ENCODE data around the gene SMIM12. TPM values are rescaled to one million over a fixed set of nuclear protein-coding genes. Genes with fewer than 3 reads are reported as not detected.

Gene SMIM12
- total and polyA plus RNA-seq, 2 of the 8 experiments (the other 6 are each of a cell fraction or from before 2014, with no cell fraction given): 40.9 to 49.2 TPM

GRCh38 chr1:34899471-34899870 lies 39.9 kb upstream of the SMIM12 start:
- Histone ChIP-seq H4K20me1 (replicated peaks in 1 of 2; ENCODE audit: control insufficient read depth in 1 of 2, insufficient read depth in 2 of 2, low read length in 2 of 2) (no peaks in the 10 kb centered on the region), H3K27me3 (replicated peaks in 1 of 4; ENCODE audit: control insufficient read depth in 3 of 4, extremely low read depth in 1 of 4, insufficient read depth in 3 of 4, low read length in 3 of 4) (no peaks in the 10 kb centered on the region), H3K27ac (ENCODE audit: low read depth, low read length) (no peak overlapping the region), H3K4ac (replicated peaks; ENCODE audit: insufficient read length, low read depth, low read length) (no peak overlapping the region), H4K8ac (ENCODE audit: extremely low read depth, insufficient read depth, low read length) (no peak overlapping the region), H3K56ac (replicated peaks; ENCODE audit: insufficient read length, low read depth, low read length) (no peak overlapping the region), H3K79me2 (ENCODE audit: control insufficient read depth in 1 of 2, insufficient read depth in 2 of 2, low read length in 2 of 2) (no peaks in the 10 kb centered on the region), H2BK20ac (ENCODE audit: low read length) (no peak overlapping the region), H4K5ac (ENCODE audit: insufficient read length, low read depth, low read length) (no peak overlapping the region), H2BK5ac (ENCODE audit: low read depth, low read length) (no peak overlapping the region), H3K4me2 (ENCODE audit: insufficient read depth in 1 of 2, low read depth in 2 of 2, low read length in 2 of 2) (no peak overlapping the region), H3K79me1 (ENCODE audit: low read depth, low read length) (no peaks in the 10 kb centered on the region), H3K23ac (ENCODE audit: insufficient read length) (no peak overlapping the region), H3K4me3 (ENCODE audit: extremely low read depth in 1 of 4, insufficient read depth in 2 of 4, low read depth in 3 of 4, low read length in 4 of 4) (no peak overlapping the region), H3K18ac (ENCODE audit: extremely low read depth, low read length) (no peak overlapping the region), H2AFZ (ENCODE audit: low read length) (no peak overlapping the region), H3K4me1 (replicated peaks in 1 of 4; ENCODE audit: control insufficient read depth in 3 of 4, insufficient read depth in 4 of 4, low read length in 3 of 4) (peaks cover 0 to 3% (median 0%) of the 10 kb centered on the region in 4 experiments; a peak in 1 of 7 replicates), H3K36me3 (ENCODE audit: control insufficient read depth in 2 of 4, insufficient read depth in 4 of 4, low read length in 3 of 4) (no peaks in the 10 kb centered on the region), H4K91ac (replicated peaks; ENCODE audit: insufficient read length, low read length) (no peak overlapping the region), H3K23me2 (ENCODE audit: low read depth, low read length) (no peaks in the 10 kb centered on the region), H3K9ac (replicated peaks in 1 of 4; ENCODE audit: extremely low read depth in 1 of 4, low read depth in 3 of 4, low read length in 3 of 4) (no peak overlapping the region), H2BK120ac (replicated peaks; ENCODE audit: low read depth, low read length) (no peak overlapping the region), H2BK12ac (ENCODE audit: low read depth, low read length) (no peak overlapping the region), H3K14ac (ENCODE audit: insufficient read length) (no peak overlapping the region), H3K9me3 (ENCODE audit: insufficient read depth in 2 of 2, low read depth in 1 of 2, low read length in 1 of 2) (no peaks in the 10 kb centered on the region), H2BK15ac (ENCODE audit: low read length) (no peak overlapping the region), H2AK5ac (ENCODE audit: low read depth, low read length) (no peak overlapping the region)
- FAIRE-seq: no peak
- ChIA-PET POLR2A (ENCODE audit: partially characterized antibody) (interaction anchor here (1.0 to 1.6 kb wide), 2 partner anchors 11 to 14 kb away, joined by 3 to 5 read pairs; no protein-coding TSS in a partner anchor), CTCF (ENCODE audit: partially characterized antibody) (interaction anchor here (0.6 to 2.4 kb wide), 4 partner anchors 33 to 816 kb away, joined by 3 to 6 read pairs (median 3); partner anchors contain the start of gene SMIM12)
- no peak for DNase-seq (ENCODE audit: low read depth in 1 of 2, low spot score in 2 of 2)
- TF ChIP-seq RNF2 (IDR thresholded peaks at IDR 0.05; ENCODE audit: borderline replicate concordance, low read depth, low read length, missing control alignments, poor library complexity, severe bottlenecking) (no peak), KDM1A (IDR thresholded peaks at IDR 0.05; ENCODE audit: borderline replicate concordance, low read length) (no peak), CBX8 (IDR thresholded peaks at IDR 0.05; ENCODE audit: borderline replicate concordance, low read depth, low read length) (no peak), CBX5 (IDR thresholded peaks at IDR 0.05; ENCODE audit: low read depth, low read length) (no peak), TAF1 (IDR thresholded peaks at IDR 0.05; ENCODE audit: low read depth, low read length) (no peak), POLR2AphosphoS5 (IDR thresholded peaks at IDR 0.05; ENCODE audit: low read depth, low read length) (no peak), MAFK (IDR thresholded peaks at IDR 0.05; ENCODE audit: low read depth, low read length) (no peak), NANOG (IDR thresholded peaks at IDR 0.05; ENCODE audit: insufficient read depth, low read depth, low read length, poor library complexity, severe bottlenecking) (no peak), TEAD4 (IDR thresholded peaks at IDR 0.05; ENCODE audit: low read depth, low read length) (no peak), TCF12 (IDR thresholded peaks at IDR 0.05; ENCODE audit: low read depth, low read length) (no peak)
- 94% methylated on average over 4 of the region's 4 CpGs; no CpG with 5 or more reads in 1 of the 2 experiments for WGBS, 2 experiments (ENCODE audit: extremely low coverage in 1 of 2, insufficient coverage in 1 of 2, insufficient read length in 1 of 2, insufficient replicate concordance in 2 of 2, low coverage in 1 of 2, low lambda C conversion rate in 2 of 2, missing lambda C conversion rate in 1 of 2)
